Coronary artery (tissue), 2 donors: ENCODE measurements around the gene TMEM273.

ENCODE experiments used
- DNase-seq: peaks from one replicate; pipeline ENCODE4 v3.0.0-alpha.2; 2017; ENCODE audit warnings: low spot score
- H3K27ac ChIP-seq, 2 donors: fragments of 200-600 bp; sonication (generic); one replicate each; pipeline ENCODE4 v1.5.1; 2016 to 2019
- H3K4me3 ChIP-seq: fragments of 200-600 bp; sonication (generic); 2 replicates; pipeline ENCODE4 v1.5.1; 2016; ENCODE audit warnings: mild to moderate bottlenecking, moderate library complexity
- TF ChIP-seq, protein P1 (sequence below): fragments of 200-600 bp; sonication (generic); IDR thresholded peaks from one replicate; pipeline ENCODE4 v1.5.1; 2019; ENCODE audit warnings: antibody characterized with exemption

Gene TMEM273

DNA sequence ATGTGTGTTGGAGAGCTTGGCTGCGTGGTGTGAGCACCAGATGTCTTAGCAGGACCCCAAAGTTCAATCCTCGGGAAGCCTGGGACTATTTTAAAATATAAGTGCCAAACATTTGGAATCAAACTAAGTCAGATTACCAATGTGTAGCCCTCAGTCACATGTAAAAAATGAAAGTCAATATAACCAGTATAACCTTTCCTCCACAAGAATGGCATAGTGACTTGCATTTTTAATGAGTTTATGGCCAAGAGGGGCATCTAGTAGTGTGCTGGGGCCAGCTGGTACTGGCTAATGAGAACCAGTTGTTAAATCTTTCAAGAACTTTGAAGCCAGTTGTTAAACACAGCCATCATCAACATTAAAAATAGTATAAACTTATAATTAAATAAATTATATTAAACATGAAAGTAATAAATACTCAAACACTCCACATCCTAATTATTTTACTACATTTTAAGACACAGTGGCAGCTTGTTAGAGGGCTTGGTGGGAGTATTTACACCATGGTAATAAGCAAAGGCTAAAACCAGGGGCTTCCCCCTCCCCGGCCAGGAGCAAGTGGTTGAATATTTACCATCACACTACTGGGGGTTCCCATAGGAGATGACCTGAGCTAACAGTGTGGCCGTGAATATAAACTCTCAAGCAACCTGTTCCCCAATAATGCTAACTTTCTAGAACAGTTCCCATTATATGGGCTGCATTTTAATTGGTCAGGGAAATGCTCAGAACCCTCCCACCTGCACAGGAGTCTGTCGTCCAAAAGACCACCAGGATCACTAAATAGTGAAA lies 46.5 kb downstream of the TMEM273 start:
- no peak for DNase-seq
- TF ChIP-seq, protein P1, sequence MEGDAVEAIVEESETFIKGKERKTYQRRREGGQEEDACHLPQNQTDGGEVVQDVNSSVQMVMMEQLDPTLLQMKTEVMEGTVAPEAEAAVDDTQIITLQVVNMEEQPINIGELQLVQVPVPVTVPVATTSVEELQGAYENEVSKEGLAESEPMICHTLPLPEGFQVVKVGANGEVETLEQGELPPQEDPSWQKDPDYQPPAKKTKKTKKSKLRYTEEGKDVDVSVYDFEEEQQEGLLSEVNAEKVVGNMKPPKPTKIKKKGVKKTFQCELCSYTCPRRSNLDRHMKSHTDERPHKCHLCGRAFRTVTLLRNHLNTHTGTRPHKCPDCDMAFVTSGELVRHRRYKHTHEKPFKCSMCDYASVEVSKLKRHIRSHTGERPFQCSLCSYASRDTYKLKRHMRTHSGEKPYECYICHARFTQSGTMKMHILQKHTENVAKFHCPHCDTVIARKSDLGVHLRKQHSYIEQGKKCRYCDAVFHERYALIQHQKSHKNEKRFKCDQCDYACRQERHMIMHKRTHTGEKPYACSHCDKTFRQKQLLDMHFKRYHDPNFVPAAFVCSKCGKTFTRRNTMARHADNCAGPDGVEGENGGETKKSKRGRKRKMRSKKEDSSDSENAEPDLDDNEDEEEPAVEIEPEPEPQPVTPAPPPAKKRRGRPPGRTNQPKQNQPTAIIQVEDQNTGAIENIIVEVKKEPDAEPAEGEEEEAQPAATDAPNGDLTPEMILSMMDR, result no peak
- Histone ChIP-seq H3K27ac (no peak overlapping the region), H3K4me3 (no peak overlapping the region)

DNA sequence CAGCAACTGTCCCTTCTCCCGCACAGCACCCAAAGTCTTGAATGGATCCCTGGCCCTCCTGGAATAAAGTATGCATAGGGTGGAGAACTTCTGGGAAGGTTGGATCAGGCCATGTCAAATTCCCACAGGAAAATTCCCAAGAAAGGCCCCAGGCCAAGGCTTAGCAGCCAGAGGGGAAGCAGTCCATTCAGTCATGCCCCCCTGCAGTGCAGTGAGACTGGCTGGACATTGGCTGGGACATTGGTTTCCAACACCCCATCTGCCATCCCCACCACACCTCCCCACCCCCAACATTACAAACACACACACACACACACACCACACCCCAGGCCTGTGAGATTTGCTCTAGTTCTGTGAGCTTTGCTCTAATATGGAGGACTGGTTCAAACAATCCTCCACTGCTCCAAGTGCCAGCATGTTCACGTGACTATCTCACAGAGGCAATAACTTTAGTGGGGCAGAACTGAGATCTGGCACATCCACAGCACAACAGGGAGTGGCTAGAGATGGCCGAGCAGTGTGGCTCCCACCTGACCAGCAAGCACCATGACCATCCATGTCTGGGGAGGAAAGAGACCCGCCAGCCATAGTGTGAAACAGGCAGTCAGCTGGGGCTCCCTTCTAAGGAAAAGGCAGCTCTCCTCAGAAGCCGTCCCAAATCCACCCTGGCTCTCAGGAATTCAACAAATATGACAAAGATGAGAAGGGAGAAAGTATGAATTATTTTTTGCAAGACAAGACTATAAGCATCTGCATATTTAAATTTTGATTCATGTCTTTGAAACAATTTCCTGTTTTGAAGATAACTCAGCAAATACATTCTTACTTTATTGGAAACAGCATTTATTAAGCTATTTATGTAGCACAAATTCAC lies 47.6 kb downstream of the TMEM273 start:
- TF ChIP-seq, protein P1, result no peak
- Histone ChIP-seq H3K4me3 (no peak overlapping the region), H3K27ac (peak overlapping the region in 1 of 2 donors; percentile 4)
- no peak for DNase-seq

DNA sequence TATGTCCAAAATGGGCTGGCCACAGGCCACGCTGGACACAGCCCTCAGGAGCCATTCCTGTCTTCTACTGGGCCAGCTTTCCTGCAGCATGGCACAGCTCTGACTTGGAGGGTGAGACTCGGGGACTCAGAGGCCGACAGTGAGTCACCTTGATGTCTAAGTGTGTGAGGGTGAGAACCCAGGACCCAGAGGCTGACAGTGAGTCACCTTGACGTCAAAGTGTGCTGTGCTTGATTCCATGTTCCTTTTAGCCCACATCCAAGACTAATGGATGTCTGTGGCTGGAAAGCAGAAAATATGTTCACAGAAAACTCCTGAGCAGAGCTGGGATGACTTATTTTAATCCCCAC lies 48.4 kb downstream of the TMEM273 start:
- Histone ChIP-seq H3K27ac (peak overlapping the region in 1 of 2 donors; percentile 46), H3K4me3 (no peak overlapping the region)
- DNase-seq, result no peak
- TF ChIP-seq, protein P1, result no peak

GRCh38 chr10:49139028-49139845 lies 49.0 kb downstream of the TMEM273 start:
- no peak overlapping the region for H3K4me3 ChIP-seq
- peak overlapping the region in 1 of 2 donors; percentile 46 for H3K27ac ChIP-seq
- TF ChIP-seq, protein P1, result no peak
- DNase-seq, result no peak

DNA sequence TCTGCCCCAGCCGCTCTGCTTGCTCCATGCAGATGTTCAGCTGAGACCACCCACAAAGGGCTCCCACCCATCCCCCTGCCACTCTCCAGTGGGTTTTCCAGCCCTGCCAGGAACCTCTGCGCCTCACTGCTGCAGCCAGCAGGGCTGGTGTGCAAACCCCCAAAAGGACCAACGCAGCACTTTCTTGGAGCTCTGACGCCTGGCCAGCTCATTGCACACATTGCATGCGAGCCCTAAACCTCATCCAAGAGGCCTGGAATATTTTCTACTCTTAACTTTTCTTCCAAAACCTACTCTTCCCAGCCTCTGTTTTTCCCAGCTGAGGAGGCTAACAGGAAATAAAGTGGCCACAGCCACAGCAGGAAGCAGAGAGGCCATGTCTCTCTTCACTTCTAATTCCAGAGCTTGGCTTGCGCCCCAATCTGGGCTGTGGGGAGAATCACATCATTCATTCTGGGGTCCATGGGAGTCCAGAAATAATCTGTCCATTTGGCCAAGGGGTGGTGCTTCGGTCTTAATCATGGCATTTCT lies 49.8 kb downstream of the TMEM273 start:
- peak overlapping the region in 1 of 2 donors; percentile 46 for H3K27ac ChIP-seq
- no peak overlapping the region for H3K4me3 ChIP-seq
- DNase-seq, result no peak
- TF ChIP-seq, protein P1, result no peak

DNA sequence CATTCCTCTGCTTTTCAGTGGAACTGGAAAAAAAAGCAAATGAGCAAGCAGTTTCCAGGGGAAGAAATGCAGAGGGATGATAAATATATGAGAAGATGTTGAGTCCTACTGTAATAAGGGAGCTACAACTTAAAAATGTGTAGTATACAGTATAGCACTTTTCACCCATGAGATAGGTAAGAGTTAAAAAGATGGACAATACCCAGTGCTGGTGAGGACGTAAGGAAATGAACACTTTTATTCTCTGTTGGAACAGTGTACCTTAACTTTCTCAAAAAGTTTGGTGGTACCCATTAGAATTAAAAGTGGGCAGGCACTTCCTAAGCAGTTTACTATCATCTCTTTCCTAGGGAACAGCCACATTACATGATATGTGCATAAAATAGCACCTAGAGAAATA lies 51.7 kb downstream of the TMEM273 start:
- no peak for DNase-seq
- TF ChIP-seq, protein P1, result no peak
- Histone ChIP-seq H3K4me3 (no peak overlapping the region), H3K27ac (no peak overlapping the region)
